GM18499 (cell line): ENCODE data around the gene UFD1.

Source experiments
- ATAC-seq: cut with Tn5 transposase; IDR thresholded peaks from one replicate; pipeline ENCODE4 v1.9.1; 2021; ENCODE audit warnings: moderate number of reproducible peaks; ENCODE audit not compliant: insufficient read depth, unreplicated experiment

UFD1 gene

DNA sequence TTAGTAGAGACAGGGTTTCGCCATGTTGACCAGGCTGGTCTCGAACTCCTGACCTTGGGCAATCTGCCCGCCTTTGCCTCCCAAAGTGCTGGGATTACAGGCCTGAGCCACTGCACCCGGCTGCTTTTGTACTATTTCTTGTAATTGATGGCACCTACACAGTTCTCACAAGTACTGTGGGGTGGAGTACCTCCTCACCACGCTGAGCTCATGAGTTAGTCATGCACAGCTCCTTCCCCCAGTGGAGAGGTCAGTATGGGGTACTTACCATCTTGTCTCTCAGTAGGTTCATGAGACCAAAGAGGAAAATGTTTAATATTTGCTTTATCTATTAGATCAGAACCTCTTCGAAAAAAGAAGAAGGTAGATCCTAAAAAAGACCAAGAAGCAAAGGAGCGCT, 44.6 kb downstream of the UFD1 start:
- no peak for ATAC-seq

DNA sequence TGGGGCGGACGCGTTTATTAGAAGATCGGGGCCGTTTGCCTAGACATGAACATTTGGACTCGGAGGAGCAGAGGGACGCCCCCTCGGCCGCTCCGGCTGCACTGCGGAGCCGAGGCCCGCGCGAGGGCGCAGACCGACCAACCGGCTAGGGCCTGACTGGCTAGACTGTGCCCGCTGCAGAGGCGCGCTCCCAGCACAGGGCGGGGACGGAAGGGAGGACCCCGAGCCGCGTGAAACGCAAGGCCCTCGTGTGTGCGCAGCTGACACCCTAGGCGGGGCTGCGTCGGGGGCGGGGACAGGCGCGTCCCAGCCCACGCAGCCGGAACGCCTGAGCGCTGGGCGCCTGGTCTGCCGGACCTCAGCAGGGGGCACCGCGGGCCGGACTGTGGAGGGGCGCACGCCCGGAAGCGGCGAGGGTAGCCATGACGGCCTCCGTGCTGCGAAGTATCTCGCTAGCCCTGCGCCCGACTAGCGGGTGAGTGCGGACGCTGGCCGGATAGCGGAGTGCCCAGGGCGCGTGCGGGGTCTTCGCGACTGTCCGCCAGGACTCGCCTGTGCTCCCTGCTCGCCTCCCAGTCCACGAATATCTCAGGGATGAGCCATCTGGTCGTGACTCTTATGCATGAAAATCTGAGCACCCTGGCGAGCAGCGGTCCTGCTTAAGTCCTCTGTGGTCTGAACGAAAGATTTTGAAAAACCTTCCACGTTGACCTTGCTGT, 46.7 kb downstream of the UFD1 start, which contains the start of gene MRPL40:
Gene MRPL40 (plus strand): TSS at position 413 of the 719 bp plus-strand sequence. CDS start 10 bp downstream, at position 423.
- ATAC-seq: peak; percentile 38

DNA sequence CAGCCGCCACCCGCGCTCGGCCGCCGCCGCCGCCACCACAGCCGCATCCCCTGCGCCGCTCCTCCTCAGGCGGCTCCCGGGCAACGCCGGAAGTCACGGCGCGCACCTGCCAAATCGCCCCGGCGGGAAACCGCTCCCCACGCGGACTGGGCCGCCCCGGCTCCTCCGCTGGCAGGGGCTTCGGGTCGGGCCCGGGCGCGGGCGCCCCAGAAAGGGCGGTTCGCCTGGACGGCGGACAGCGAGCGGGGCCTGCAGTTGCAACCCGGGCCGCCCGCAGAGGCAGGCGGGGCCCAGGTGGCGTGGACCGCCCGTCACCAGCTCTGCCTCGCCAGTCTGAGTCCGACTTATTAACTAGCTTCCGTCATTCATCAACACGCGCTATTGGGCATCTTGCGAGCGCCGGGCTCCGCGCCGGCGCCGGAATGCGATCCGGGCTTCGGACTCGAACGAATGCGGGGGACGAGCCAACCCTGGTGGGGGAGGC, 47.3 kb downstream of the UFD1 start, which contains the start of gene HIRA:
Gene HIRA (minus strand): TSS at position 85 of the 484 bp plus-strand sequence. CDS start 257 bp downstream, outside the sequence.
- peak; percentile 13 for ATAC-seq

DNA sequence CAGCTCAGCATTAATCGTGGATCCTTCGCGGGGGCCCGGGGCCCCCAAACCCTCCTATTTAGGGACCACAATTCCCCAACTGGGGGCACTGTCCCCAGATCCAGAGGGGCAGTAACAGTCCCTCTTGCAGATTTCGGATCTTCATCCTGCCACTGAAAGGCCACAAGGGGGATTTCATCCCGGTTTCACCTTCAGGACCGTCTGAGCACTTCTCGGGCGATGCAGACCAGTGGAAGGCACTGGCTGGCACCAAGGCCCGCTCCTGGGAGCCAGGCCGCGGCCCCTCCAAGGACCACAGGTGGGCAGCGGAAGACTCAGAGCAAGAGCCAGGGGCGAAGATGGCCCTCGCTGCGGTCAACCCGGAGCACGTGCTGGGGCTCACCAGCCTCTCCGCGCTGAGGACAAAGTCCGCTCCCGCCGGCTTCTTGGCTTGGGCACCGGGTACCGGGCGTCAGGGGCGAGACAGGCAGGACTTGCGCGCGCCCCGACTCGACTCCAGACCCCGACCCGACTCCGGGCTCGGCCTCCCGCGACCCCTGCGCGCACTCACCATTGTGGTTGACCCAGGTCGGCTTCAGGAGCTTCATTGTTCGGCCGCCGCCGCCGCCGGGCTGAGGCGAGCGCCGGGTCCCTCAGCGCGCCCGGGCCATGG, 48.0 kb downstream of the UFD1 start:
- ATAC-seq: no peak

DNA sequence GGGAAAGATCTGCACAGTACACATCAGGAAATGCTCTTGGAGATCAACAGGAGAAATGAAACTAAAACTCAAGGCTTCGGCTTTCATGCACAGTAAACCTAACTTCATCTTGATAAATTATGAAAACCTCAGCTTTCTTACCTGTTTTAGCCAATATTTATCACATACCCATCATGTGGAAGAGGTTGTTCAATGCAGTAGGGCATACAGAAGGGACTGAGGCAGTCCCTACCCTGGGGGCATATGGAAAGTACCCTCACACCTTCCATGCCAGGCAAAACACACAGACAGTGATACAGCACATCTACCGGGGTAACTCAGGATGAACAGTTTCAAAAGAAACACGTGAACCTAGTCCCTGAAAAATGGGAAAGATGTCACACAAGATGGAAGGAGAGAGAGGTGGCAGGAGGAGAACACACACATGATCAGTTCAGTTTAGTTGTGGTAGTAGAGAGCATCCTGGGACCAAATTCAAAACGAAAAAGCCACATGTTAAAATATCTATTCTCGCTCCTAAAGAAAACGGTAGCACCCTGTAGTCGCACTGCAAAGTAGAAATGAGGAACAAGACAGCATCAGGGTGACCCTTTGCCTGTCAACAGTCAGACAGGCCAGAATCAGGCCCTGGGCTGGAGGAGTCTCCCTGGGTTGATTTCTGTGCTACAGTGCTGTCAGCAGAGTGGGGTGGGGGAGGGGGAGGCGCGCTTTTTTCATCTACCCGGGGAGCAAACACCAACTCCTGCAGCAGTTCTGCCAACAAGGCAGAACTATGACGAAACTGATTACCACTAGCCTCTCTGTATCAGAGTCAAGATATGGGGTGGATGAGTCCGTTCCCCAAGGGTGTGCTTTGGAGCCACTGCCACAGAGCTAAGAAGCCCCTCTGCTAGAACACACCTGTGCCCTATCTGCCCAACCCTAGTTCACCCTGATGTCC, 48.8 kb downstream of the UFD1 start:
- no peak for ATAC-seq

DNA sequence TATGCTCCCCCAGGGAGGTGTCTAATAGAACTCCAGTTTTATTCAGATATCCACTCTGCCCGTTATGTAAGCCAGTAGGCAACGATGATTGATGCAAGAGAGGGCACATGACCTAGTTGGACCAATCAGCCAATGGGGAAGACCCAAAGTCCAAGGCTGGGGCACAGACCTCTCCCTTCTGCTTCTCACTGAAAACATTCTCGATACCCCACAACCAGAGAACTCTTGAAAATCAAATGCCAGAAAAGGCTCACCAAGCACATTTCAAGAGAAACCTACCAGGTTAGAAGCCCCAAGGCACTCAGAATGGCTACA, 54.9 kb downstream of the UFD1 start:
- ATAC-seq: no peak

DNA sequence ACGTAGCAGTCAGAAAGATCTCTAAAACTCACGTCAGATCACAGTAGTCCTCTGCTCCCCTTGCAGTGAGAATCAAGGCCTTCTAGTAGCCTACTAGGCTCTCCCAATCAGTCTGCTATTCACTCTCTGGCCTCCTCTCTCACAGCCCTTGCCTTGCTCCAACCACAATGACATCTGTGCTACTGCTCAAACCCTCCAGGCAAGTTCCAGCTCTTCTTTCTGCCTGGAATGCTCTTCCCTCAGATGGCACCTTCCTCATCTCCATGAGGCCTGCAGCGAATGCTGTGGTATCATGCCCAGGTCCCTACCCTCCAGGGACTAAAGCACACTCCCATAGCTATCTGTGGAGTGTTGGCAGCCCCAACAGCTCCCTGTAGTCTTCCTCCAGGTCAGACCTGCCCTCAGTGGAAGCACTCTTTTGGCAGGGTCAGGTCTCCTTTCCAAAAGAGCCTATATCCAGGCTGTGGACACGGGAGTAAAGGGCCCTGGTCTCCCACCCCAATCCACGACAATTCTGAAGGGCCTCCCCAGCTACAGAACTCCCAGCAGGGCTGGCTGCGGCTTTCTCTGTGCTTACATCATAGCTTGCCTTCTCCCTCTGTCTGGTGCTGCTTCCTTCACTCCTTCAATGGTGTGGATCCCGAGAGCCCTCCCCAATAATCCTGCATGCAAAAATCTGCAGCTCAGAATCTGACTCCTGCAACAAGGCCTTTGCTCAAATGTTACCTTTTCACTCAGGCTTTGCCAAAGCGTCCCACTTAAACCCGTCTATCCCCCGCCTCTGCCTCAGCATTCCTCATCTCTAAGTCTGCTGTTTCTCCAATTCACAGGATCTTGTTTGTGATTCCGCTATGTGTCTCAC, 56.3 kb downstream of the UFD1 start:
- ATAC-seq: no peak

DNA sequence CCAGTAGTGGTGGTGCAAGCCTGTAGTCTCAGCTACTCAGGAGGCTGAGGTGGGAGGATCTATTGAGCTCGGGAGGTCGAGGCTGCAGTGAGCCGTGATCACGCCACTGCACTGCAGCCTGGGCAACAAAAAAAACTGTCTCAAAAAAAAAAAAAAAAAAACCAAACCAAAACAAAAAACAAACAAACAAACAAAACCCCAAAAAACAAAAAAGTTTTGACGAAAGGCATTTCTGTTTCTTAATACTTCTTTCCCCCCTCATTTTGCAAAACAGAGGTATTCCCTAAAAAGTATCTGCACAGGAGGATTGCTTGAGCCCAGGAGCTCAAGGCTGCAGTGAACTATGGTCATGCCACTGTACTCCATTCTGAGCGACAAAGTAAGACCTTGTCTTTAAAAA, 58.7 kb downstream of the UFD1 start:
- ATAC-seq: no peak

DNA sequence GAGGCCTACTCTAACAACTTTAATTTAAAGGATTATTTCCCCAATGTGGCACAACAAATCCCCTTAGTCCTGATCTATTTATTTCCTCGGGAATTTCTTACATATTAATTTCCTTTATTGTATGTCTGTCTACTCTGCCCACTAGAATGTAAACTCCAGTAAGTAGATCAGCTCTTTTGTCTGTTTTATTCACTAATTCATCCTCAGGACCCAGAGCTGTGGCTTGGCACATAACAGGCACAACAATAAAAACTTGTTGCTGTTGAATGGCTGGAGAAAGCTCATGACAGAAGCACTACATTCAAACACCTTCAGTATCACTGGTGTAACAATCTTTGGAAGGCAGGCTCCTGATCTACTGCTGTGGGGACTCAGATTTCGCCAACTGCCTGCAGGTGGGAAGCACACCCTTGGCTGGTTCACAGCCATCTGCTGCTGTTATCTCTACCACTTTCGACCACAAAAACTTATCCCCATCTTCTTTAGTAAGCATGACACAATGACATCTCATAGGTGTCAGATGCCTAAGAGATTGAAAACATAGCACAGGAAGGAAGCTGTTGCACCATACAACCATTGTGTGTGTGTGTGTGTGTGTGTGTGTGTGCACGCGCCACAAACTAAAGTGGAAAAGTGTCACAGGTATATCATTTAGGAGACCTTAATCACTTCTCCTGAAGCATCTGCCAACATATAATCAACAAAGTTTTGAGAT, 59.4 kb downstream of the UFD1 start:
- ATAC-seq: no peak

DNA sequence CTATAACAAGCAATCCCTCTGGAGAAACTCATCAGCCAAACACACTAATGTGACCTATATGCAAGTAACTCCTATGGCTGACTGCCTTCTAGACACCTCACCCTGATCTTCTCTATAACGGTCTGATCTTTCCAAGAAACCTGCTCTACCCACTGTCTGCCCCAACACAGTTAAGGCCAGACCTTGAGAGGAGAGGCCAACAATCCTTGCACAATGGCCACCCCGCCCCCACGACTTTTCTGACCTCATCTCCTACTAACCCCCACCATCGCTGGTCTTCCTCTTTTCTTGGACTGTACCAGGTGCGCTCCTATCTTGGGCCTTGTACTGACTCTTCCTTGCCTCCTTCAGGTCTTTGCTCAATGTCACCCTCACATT, 59.9 kb downstream of the UFD1 start:
- ATAC-seq: no peak

DNA sequence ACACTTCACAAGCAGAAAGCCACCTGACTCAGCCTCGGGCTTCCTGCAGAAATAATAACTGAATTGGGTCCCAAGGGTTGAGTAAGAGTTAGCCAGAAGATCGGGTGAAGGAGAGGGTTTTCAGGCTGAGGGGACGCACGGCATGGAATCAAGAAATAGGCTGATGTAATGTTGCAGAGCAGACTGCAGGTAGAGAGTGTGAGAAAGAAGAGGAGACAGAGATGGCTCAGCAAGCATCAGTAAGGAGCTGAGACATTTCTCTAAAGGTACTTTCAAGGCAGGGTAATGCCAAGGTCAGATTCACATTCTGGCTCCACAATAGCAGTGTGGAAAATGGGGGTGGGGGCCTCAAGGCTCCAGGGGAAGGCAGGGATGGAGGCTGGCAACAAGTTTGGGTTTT, 66.1 kb downstream of the UFD1 start:
- ATAC-seq: no peak

DNA sequence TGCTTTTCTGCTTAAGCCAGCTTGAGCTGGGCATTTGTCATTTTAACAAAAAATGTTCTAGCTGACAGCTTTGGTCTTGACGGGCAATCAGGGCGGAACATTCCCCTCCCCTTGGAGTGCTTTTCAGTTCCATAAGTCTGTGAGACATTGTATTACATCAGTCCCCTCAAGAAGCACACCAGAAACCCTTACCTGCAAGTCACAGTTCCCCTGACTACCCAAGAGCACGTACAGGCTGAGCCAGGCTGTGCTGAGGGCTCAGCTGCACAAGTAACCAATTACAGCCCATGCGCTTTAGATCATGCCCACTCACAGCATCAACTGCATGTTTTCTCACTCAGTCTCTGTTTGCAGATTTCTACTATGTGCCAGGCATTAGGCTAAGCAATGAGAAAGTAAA, 66.5 kb downstream of the UFD1 start:
- no peak for ATAC-seq

DNA sequence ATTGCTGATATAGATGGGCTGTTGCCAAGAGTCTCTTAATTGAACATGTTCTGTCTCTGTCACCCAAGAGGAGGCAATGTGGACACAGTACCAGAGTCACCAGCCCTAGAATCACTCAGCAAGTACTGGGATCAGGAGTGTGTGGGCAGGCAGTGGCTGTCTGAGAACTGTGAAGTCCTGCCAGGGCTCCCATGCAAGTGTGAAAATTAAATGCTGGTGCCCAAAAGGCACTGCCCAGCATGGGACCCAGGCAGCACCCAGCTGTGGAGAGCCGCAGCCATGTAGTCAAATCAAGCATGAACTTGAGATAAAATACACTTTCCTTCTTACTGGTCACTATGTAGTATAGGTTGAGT, 67.3 kb downstream of the UFD1 start:
- no peak for ATAC-seq

DNA sequence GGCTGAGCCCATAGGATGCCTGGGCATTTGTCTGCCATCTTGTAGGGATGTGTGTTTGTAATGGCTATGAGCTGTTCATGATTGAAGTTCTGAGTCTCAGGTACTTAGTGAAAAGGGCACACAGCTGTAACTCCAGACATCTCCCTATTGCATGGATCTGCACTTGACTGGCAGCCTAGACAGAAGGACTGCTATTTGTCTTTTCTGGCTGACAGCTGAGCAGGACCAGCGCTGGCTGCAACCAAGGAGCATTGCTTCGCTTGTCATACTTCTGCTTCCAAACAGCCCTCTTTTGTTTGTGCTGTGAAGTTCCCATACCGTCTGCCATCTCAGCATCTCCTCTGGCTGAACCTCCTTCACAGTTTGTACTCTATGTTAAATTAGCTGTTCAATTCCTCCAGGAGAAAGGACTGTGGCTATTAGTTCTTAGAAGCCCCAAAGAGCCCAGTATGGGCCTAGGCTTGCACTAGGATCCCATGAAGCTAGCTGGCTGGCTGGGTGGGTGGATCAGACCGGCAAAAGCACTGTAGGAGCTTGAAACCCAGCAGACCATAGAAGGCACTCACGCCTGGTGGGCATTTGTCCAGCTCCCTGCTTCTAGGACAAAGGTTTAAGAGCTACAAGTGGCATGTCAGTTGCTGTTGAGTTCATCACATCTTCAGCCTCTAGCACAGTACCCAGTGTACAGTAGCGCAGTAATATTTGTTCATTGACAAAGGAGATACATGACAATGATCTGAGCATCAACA, 67.9 kb downstream of the UFD1 start:
- no peak for ATAC-seq

DNA sequence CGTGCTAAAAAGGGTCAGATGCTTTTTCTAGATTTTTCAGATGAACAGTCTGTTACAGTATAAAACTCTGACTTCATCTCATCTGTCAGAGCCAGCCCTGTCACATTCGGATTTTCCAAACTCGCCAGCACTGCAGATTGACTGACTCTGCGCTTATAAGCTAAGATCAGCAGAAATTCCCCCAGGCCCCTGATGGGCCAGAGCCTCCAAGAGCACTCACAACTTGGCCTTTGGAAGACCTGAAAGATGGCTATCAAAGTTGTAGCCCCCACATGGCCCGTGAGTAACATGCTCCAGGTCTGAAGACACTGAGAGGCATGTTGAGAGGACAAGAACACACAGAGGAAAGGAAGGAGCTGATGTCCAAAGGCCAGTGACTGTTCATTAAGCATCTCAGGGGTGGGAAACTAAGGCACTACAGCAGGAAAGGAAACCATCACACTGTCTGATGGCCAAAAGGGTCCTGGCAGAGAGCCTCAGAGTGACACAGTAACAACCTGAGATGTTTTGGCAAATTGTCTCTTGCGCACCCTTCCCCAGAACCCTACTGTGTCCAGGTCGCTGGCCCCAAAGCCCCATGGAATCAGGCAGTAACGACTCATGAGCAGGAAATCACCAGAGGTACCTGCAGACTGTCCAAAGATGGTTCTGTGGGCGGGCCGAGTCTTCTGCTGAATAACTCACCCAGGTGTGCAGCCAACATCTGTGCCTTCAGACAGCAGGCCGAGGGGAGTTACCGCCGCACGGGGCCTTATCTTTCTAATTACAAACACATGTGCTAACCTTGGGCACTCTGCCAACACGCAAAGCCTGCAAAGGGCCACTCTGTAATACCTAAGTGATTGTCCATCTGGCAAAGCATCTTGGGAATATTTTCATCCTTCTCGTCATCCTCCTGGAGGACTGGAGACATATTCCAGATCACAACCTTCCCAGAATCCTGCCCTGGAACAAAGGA, 71.1 kb downstream of the UFD1 start:
- ATAC-seq: no peak

DNA sequence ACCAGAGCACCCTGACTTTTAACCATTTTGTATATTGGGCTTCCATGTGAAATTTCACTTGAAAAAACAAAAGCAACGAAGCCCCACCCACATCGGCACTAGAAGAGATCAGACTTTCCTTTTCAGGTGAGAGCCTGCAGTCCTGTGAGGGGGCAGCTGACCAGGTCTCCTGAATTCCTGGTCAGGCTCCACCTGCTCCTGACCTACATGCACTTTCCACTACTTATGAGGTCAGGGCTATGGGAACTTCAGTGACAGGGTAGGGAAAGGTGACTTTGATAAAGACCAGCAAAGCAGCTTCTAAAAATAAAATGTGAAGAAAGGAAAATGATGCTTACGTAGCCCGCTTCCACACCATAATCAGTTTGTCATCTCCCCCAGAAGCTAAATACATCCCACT, 72.1 kb downstream of the UFD1 start:
- ATAC-seq: no peak

DNA sequence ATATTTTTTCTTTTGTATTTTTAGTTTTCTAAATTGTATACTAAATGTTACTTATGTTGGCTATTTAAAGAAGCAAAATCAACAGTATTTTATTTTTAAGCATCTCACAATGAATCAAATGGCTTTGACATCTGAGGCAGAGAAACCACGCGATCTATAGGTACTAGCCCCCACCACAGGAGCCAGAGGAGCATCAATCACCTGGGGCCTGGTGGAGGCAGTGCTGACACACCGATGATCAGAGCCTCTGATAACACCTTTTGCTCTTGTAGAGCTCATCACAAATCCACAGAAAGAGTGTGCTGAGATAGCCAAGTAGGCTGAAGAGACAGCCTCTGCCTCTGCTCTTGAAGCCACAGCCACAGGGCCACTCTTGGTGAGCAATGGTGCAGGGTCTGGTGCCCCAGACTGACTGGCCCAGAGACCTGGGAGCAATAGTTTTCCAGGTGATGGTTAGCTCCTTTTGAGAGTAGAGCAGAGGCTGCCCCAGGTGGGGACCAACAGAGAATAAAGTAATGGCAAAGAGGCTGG, 72.6 kb downstream of the UFD1 start:
- no peak for ATAC-seq
